Measurements from ENCODE around the gene RANBP9. TPM values are rescaled to one million over a fixed set of nuclear protein-coding genes. Genes with fewer than 3 reads are reported as not detected.

RANBP9 gene
- total and polyA plus RNA-seq, 9 of the 15 experiments (the other 6 are each of a cell fraction or from before 2014, with no cell fraction given): 27.5 to 130 (median 61.5) TPM

DNA sequence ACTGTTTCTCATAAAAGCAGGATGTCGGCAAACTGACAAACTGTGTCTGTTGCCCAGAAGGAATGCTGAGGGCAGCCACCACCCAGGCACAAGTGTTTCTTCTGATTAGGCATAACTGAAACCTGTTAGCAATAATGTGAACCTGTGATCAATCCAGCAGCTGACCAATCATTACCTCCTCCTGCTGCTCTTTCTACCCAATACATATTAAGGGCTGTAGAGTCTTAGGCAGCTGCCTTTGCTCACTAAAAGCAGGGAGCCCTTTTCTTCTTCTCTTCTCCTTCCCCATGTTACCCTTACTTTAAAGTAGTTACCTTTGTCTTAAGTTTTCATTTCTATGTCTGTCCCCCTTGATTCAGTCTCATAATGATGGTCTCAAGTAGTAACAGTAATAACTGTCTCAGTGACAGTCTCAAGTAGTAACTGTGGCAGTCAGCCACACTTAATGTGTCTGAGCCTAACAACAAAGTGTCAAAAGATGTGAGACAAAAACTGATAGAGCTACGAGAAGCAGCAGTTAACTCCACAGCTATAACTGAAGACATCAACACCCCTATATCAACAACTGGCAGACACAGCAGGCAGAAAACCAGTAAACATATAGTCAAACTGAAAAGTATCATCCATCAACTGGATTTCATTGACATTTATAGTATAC, 37.0 kb downstream of the RANBP9 start (continued):
- TF ChIP-seq TEAD1 (CRISPR knock-in tag; IDR thresholded peaks at IDR 0.05) (no peak), ZNF197 (CRISPR knock-in tag; IDR thresholded peaks at IDR 0.05; ENCODE audit: low read depth) (no peak), PHF8 (IDR thresholded peaks at IDR 0.05; ENCODE audit: borderline replicate concordance, low read length) (no peak), BRF1 (IDR thresholded peaks at IDR 0.05; ENCODE audit: borderline replicate concordance, extremely low read depth, insufficient read length) (no peak), SIN3B (IDR thresholded peaks at IDR 0.05; ENCODE audit: low read depth) (0 out of 2 replicates have a peak, but pooled peaks have one; percentile 13), SAP30 (IDR thresholded peaks at IDR 0.05; ENCODE audit: borderline replicate concordance, insufficient read depth, low read depth, low read length, poor library complexity, severe bottlenecking) (no peak), ZBTB12 (CRISPR knock-in tag; IDR thresholded peaks at IDR 0.05) (no peak), ADNP (tag; IDR thresholded peaks at IDR 0.05) (no peak), ZFX (CRISPR knock-in tag; IDR thresholded peaks at IDR 0.05) (no peak), SMAD1 (IDR thresholded peaks at IDR 0.05; ENCODE audit: low read depth, low read length, partially characterized antibody) (no peak), SAFB2 (IDR thresholded peaks at IDR 0.05; ENCODE audit: borderline replicate concordance, low read depth, low read length, severe bottlenecking) (no peak), CCAR2 (IDR thresholded peaks at IDR 0.05; ENCODE audit: low read depth, low read length) (no peak), PCBP1 (IDR thresholded peaks at IDR 0.05; ENCODE audit: low read depth, low read length, poor library complexity, severe bottlenecking) (no peak), OTX1 (CRISPR knock-in tag; IDR thresholded peaks at IDR 0.05) (no peak), PHTF2 (CRISPR knock-in tag; IDR thresholded peaks at IDR 0.05) (no peak)
- TF ChIP-seq, protein P1, sequence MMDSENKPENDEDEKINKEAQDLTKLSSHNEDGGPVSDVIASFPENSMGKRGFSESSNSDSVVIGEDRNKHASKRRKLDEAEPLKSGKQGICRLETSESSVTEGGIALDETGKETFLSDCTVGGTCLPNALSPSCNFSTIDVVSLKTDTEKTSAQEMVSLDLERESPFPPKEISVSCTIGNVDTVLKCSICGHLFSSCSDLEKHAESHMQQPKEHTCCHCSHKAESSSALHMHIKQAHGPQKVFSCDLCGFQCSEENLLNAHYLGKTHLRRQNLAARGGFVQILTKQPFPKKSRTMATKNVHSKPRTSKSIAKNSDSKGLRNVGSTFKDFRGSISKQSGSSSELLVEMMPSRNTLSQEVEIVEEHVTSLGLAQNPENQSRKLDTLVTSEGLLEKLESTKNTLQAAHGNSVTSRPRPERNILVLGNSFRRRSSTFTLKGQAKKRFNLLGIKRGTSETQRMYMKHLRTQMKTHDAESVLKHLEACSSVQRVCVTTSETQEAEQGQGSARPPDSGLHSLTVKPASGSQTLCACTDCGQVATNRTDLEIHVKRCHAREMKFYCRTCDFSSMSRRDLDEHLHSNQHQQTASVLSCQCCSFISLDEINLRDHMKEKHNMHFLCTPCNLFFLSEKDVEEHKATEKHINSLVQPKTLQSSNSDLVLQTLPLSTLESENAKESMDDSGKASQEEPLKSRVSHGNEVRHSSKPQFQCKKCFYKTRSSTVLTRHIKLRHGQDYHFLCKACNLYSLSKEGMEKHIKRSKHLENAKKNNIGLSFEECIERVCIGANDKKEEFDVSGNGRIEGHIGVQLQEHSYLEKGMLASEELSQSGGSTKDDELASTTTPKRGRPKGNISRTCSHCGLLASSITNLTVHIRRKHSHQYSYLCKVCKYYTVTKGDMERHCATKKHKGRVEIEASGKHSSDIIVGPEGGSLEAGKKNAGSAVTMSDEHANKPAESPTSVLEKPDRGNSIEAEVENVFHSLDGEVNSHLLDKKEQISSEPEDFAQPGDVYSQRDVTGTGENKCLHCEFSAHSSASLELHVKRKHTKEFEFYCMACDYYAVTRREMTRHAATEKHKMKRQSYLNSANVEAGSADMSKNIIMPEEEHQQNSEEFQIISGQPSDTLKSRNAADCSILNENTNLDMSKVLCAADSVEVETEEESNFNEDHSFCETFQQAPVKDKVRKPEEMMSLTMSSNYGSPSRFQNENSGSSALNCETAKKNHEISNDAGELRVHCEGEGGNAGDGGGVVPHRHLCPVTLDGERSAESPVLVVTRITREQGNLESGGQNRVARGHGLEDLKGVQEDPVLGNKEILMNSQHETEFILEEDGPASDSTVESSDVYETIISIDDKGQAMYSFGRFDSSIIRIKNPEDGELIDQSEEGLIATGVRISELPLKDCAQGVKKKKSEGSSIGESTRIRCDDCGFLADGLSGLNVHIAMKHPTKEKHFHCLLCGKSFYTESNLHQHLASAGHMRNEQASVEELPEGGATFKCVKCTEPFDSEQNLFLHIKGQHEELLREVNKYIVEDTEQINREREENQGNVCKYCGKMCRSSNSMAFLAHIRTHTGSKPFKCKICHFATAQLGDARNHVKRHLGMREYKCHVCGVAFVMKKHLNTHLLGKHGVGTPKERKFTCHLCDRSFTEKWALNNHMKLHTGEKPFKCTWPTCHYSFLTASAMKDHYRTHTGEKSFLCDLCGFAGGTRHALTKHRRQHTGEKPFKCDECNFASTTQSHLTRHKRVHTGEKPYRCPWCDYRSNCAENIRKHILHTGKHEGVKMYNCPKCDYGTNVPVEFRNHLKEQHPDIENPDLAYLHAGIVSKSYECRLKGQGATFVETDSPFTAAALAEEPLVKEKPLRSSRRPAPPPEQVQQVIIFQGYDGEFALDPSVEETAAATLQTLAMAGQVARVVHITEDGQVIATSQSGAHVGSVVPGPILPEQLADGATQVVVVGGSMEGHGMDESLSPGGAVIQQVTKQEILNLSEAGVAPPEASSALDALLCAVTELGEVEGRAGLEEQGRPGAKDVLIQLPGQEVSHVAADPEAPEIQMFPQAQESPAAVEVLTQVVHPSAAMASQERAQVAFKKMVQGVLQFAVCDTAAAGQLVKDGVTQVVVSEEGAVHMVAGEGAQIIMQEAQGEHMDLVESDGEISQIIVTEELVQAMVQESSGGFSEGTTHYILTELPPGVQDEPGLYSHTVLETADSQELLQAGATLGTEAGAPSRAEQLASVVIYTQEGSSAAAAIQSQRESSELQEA (IDR thresholded peaks at IDR 0.05; ENCODE audit: low read depth): no peak; the same call in 1 of the 2 replicates
- TF ChIP-seq, protein P2, sequence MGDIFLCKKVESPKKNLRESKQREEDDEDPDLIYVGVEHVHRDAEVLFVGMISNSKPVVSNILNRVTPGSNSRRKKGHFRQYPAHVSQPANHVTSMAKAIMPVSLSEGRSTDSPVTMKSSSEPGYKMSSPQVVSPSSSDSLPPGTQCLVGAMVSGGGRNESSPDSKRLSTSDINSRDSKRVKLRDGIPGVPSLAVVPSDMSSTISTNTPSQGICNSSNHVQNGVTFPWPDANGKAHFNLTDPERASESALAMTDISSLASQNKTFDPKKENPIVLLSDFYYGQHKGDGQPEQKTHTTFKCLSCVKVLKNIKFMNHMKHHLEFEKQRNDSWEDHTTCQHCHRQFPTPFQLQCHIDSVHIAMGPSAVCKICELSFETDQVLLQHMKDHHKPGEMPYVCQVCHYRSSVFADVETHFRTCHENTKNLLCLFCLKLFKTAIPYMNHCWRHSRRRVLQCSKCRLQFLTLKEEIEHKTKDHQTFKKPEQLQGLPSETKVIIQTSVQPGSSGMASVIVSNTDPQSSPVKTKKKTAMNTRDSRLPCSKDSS (IDR thresholded peaks at IDR 0.05; ENCODE audit: low read depth, partially characterized antibody): no peak

Measured in K562 (cell line).